ENCODE measurements around the gene SCRN1. TPM values are rescaled to one million over a fixed set of nuclear protein-coding genes. Genes with fewer than 3 reads are reported as not detected.

The SCRN1 gene
- total and polyA plus RNA-seq, 7 donors = 0.80 to 6.7 (median 2.6) TPM

DNA sequence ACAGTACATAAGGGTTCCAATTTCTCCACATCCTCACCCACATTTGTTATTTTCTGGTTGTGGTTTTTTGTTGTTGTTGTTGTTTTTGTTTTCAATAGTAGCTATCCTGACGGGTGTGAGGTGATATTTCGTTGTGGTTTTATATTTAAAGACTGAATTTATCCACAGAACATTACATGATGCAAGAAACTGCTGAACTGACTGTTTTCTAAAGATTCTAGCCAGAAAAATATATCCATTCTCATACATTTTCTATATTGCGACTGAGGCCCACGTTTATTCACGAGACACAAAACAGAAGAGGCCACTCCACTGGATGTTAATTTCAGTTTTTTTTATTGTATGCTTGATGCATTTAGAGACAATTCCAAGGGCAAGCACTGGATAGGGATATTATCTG is 69.8 kb downstream of the SCRN1 start:
- no peak for DNase-seq
- no peaks in the 10 kb centered on the region for H3K9me3 ChIP-seq
- no peak overlapping the region for H3K27ac ChIP-seq
- no peak for ATAC-seq
- intact Hi-C loops (cut with DNase I) = loop anchor here (2.0 to 5.0 kb wide), 4 partner anchors 112 to 282 kb away; partner anchors contain the start of gene WIPF3 (in 1 of the 2)
- H3K4me1 ChIP-seq = no peaks in the 10 kb centered on the region
- no peaks in the 10 kb centered on the region for H3K27me3 ChIP-seq (ENCODE audit: insufficient read depth in 3 of 3, low read length in 2 of 3)
- 89 to 91% (median 90%) methylated on average over 5 of the region's 5 CpGs for WGBS, 3 donors
- peaks cover 0 to 7% of the 10 kb centered on the region in 2 donors for H3K36me3 ChIP-seq (ENCODE audit: insufficient read depth in 1 of 2, low read depth in 1 of 2)
- TF ChIP-seq, protein P1, sequence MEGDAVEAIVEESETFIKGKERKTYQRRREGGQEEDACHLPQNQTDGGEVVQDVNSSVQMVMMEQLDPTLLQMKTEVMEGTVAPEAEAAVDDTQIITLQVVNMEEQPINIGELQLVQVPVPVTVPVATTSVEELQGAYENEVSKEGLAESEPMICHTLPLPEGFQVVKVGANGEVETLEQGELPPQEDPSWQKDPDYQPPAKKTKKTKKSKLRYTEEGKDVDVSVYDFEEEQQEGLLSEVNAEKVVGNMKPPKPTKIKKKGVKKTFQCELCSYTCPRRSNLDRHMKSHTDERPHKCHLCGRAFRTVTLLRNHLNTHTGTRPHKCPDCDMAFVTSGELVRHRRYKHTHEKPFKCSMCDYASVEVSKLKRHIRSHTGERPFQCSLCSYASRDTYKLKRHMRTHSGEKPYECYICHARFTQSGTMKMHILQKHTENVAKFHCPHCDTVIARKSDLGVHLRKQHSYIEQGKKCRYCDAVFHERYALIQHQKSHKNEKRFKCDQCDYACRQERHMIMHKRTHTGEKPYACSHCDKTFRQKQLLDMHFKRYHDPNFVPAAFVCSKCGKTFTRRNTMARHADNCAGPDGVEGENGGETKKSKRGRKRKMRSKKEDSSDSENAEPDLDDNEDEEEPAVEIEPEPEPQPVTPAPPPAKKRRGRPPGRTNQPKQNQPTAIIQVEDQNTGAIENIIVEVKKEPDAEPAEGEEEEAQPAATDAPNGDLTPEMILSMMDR (IDR thresholded peaks at IDR 0.05) = no peak
- H3K4me3 ChIP-seq = no peak overlapping the region

DNA sequence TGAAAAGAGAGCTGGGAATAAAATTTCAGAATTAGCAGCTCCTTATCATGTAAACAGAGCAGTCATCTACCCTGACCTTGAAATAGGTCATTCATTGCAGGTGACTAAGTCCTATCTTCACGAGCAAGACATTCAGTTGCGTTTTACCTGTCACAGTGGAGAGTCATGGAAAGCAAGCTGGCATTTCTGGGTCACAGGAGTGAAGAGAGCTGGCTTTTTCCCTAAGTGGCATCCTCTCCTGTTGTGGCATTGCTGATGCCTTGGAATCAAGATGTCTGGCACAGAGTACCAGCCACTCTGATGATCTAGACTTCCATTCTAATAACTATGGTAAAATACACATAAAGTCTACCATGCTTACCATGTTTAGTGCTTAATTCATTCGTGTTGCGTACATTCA is 70.8 kb downstream of the SCRN1 start:
- Histone ChIP-seq H3K27me3 (ENCODE audit: insufficient read depth in 3 of 3, low read length in 2 of 3) (no peaks in the 10 kb centered on the region), H3K9me3 (no peaks in the 10 kb centered on the region), H3K4me3 (no peak overlapping the region), H3K36me3 (ENCODE audit: insufficient read depth in 1 of 2, low read depth in 1 of 2) (peaks cover 0 to 17% of the 10 kb centered on the region in 2 donors), H3K27ac (no peak overlapping the region), H3K4me1 (no peaks in the 10 kb centered on the region)
- ATAC-seq = no peak
- no peak for DNase-seq
- TF ChIP-seq, protein P1 (IDR thresholded peaks at IDR 0.05) = no peak
- intact Hi-C loops (cut with DNase I) = no loop called here
- 77 to 84% (median 80%) methylated on average over 4 of the region's 4 CpGs for WGBS, 3 donors

DNA sequence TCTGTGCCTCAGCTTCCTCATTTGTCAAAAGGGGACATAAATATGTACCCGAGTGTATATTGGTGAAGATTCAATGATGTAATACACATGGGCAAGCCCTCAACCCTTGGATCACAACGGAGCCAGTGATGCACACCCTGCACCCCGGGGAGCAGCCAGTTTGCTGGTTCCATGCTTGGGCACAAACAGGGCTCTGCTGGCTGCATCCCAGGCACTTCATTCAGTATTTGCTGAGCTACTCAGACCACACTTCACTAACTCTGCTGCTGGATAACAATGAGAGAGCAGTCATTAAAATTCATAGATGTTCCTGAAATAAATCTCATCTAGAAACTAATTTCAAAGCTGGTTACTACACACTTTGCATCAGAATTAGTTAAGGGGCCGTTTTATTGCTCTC is 72.0 kb downstream of the SCRN1 start:
- Histone ChIP-seq H3K4me3 (no peak overlapping the region), H3K36me3 (ENCODE audit: insufficient read depth in 1 of 2, low read depth in 1 of 2) (peaks cover 0 to 21% of the 10 kb centered on the region in 2 donors), H3K9me3 (no peaks in the 10 kb centered on the region), H3K27ac (no peak overlapping the region), H3K4me1 (no peaks in the 10 kb centered on the region), H3K27me3 (ENCODE audit: insufficient read depth in 3 of 3, low read length in 2 of 3) (no peaks in the 10 kb centered on the region)
- WGBS, 3 donors = 50 to 71% (median 65%) methylated on average over 4 of the region's 4 CpGs
- TF ChIP-seq, protein P1 (IDR thresholded peaks at IDR 0.05) = no peak
- ATAC-seq (no peak), DNase-seq (no peak)
- intact Hi-C loops (cut with DNase I) = no loop called here

DNA sequence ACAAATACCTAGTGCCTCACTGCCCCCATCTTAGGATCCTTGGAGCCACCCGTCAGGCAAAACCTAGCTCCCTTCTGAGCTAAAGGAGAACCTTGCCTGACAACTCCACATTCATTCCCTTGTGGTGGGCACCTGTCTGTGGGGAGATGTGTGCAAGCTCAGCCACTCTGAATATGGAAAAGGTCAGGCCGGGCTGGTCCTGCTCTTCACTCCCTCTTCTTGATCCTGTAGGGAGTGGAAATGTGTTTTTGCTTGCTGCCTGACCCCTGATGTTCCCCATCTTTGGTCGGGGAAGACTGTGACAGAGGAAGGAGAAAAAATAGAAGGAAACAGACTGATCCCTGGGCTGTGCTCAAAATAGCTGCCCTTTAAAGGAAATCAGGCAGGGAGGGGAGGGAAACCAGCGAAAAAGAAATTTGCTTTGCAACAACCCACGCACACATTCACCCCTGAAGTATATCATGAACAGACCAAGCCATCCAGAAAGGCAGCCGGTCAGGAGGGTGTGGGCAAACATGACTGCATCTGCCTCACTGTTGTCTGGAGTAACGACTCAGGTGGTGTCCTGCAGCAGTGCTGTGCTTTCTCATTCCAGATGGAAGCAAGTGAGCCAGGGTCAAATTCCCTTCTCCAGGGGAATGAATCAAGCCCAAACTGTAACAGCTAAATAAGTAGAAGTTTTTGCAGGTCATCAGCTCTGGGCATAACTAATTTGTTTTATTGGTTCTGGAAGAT is 74.0 kb downstream of the SCRN1 start:
- no peak overlapping the region for H3K27ac ChIP-seq
- DNase-seq = no peak
- no peaks in the 10 kb centered on the region for H3K27me3 ChIP-seq (ENCODE audit: insufficient read depth in 3 of 3, low read length in 2 of 3)
- no peaks in the 10 kb centered on the region for H3K9me3 ChIP-seq
- H3K4me3 ChIP-seq = no peak overlapping the region
- intact Hi-C loops (cut with DNase I) = no loop called here
- TF ChIP-seq, protein P1 (IDR thresholded peaks at IDR 0.05) = no peak
- no peak for ATAC-seq
- no peaks in the 10 kb centered on the region for H3K4me1 ChIP-seq
- H3K36me3 ChIP-seq (ENCODE audit: insufficient read depth in 1 of 2, low read depth in 1 of 2) = peaks cover 0 to 34% of the 10 kb centered on the region in 2 donors
- WGBS, 3 donors = 34 to 54% (median 39%) methylated on average over 7 of the region's 7 CpGs

DNA sequence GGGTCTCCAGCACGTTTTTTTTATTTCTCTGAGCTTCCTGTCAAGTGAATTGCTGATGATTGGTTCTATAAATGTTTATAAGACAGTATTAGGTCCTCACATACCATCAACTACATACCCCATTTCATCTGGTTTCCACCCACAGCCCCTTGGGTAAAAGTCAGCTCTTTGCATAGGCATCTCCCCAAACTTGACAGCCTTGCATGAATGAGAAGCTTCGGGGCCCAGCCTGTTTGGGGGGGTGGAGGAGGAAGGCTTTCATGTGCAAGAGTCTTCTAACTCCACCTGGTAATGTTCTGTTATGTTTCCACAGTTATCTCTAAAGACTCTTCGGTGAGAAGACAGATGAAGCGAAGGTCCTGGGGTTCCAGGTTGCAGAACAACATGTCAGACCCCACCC is 75.4 kb downstream of the SCRN1 start:
- H3K27ac ChIP-seq = no peak overlapping the region
- ATAC-seq = no peak
- H3K36me3 ChIP-seq (ENCODE audit: insufficient read depth in 1 of 2, low read depth in 1 of 2) = peaks cover 0 to 42% of the 10 kb centered on the region in 2 donors
- WGBS, 3 donors = 88 to 93% (median 92%) methylated on average over 4 of the region's 4 CpGs
- TF ChIP-seq, protein P1 (IDR thresholded peaks at IDR 0.05) = no peak
- H3K4me1 ChIP-seq = no peaks in the 10 kb centered on the region
- no peaks in the 10 kb centered on the region for H3K27me3 ChIP-seq (ENCODE audit: insufficient read depth in 3 of 3, low read length in 2 of 3)
- no peak for DNase-seq
- no peak overlapping the region for H3K4me3 ChIP-seq
- no peaks in the 10 kb centered on the region for H3K9me3 ChIP-seq
- intact Hi-C loops (cut with DNase I) = no loop called here

All from psoas muscle (tissue), 8 donors.